ENCODE data around the gene RPL32. TPM values are rescaled to one million over a fixed set of nuclear protein-coding genes. Genes with fewer than 3 reads are reported as not detected.

RPL32 gene
- total and polyA plus RNA-seq, 4 donors: 218 to 1,124 (median 577) TPM

DNA sequence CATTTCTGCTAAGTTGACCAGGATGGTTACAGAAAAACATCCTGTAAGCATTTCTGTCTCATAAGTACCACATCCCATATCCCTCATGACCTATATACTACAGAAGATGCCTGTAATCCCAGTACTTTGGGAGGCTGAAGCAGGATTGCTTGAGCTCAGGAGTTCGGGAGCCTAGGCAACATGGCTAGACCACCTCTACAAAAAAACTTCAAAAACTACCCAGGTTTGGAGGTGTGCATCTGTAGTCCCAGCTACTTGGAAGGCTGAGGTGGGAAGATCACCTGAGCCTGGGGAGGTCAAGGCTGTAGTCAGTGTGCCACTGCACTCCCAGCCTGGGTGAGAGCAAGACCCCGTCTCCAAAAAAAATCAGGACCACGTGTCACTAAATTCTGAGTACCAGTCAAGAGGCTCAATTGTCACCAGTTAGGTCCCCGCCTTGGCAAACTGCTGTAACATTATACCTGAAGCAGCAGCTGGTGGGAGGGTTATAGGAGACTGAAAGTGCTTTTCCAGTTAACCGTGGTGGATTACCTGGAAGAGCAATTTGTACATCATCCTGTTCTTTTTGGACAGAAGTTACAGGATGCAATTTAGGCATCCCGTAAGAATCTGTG is 6.2 kb downstream of the RPL32 start:
- no peak for DNase-seq (ENCODE audit: low spot score)
- H3K4me3 ChIP-seq (ENCODE audit: low read depth in 1 of 3, low read length in 3 of 3): no peak overlapping the region
- peaks cover 10 to 85% (median 70%) of the 10 kb centered on the region in 4 donors for H3K36me3 ChIP-seq (ENCODE audit: control insufficient read depth in 4 of 4, insufficient read depth in 3 of 4, low read depth in 1 of 4, low read length in 3 of 4)
- no peak overlapping the region for H3K27ac ChIP-seq (ENCODE audit: low read depth in 1 of 2, low read length in 2 of 2)
- TF ChIP-seq, protein P1, sequence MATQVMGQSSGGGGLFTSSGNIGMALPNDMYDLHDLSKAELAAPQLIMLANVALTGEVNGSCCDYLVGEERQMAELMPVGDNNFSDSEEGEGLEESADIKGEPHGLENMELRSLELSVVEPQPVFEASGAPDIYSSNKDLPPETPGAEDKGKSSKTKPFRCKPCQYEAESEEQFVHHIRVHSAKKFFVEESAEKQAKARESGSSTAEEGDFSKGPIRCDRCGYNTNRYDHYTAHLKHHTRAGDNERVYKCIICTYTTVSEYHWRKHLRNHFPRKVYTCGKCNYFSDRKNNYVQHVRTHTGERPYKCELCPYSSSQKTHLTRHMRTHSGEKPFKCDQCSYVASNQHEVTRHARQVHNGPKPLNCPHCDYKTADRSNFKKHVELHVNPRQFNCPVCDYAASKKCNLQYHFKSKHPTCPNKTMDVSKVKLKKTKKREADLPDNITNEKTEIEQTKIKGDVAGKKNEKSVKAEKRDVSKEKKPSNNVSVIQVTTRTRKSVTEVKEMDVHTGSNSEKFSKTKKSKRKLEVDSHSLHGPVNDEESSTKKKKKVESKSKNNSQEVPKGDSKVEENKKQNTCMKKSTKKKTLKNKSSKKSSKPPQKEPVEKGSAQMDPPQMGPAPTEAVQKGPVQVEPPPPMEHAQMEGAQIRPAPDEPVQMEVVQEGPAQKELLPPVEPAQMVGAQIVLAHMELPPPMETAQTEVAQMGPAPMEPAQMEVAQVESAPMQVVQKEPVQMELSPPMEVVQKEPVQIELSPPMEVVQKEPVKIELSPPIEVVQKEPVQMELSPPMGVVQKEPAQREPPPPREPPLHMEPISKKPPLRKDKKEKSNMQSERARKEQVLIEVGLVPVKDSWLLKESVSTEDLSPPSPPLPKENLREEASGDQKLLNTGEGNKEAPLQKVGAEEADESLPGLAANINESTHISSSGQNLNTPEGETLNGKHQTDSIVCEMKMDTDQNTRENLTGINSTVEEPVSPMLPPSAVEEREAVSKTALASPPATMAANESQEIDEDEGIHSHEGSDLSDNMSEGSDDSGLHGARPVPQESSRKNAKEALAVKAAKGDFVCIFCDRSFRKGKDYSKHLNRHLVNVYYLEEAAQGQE (IDR thresholded peaks at IDR 0.05): no peak
- TF ChIP-seq, protein P2, sequence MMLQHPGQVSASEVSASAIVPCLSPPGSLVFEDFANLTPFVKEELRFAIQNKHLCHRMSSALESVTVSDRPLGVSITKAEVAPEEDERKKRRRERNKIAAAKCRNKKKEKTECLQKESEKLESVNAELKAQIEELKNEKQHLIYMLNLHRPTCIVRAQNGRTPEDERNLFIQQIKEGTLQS (IDR thresholded peaks at IDR 0.05): no peak
- TF ChIP-seq, protein P3, sequence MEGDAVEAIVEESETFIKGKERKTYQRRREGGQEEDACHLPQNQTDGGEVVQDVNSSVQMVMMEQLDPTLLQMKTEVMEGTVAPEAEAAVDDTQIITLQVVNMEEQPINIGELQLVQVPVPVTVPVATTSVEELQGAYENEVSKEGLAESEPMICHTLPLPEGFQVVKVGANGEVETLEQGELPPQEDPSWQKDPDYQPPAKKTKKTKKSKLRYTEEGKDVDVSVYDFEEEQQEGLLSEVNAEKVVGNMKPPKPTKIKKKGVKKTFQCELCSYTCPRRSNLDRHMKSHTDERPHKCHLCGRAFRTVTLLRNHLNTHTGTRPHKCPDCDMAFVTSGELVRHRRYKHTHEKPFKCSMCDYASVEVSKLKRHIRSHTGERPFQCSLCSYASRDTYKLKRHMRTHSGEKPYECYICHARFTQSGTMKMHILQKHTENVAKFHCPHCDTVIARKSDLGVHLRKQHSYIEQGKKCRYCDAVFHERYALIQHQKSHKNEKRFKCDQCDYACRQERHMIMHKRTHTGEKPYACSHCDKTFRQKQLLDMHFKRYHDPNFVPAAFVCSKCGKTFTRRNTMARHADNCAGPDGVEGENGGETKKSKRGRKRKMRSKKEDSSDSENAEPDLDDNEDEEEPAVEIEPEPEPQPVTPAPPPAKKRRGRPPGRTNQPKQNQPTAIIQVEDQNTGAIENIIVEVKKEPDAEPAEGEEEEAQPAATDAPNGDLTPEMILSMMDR (IDR thresholded peaks at IDR 0.05; ENCODE audit: low read depth, low read length, missing input control): no peak
- TF ChIP-seq HNF4G (IDR thresholded peaks at IDR 0.05) (no peak), TAF1 (conservative IDR thresholded peaks at IDR 0.05) (no peak), YY1 (IDR thresholded peaks at IDR 0.05) (no peak), EGR1 (IDR thresholded peaks at IDR 0.05; ENCODE audit: low read depth in 2 of 2) (no peak), RXRA (IDR thresholded peaks at IDR 0.05) (no peak)
- TF ChIP-seq, protein P4, sequence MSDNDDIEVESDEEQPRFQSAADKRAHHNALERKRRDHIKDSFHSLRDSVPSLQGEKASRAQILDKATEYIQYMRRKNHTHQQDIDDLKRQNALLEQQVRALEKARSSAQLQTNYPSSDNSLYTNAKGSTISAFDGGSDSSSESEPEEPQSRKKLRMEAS (IDR thresholded peaks at IDR 0.05): no peak
- TF ChIP-seq, protein P5, sequence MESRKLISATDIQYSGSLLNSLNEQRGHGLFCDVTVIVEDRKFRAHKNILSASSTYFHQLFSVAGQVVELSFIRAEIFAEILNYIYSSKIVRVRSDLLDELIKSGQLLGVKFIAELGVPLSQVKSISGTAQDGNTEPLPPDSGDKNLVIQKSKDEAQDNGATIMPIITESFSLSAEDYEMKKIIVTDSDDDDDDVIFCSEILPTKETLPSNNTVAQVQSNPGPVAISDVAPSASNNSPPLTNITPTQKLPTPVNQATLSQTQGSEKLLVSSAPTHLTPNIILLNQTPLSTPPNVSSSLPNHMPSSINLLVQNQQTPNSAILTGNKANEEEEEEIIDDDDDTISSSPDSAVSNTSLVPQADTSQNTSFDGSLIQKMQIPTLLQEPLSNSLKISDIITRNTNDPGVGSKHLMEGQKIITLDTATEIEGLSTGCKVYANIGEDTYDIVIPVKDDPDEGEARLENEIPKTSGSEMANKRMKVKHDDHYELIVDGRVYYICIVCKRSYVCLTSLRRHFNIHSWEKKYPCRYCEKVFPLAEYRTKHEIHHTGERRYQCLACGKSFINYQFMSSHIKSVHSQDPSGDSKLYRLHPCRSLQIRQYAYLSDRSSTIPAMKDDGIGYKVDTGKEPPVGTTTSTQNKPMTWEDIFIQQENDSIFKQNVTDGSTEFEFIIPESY (IDR thresholded peaks at IDR 0.05): no peak
- H3K4me1 ChIP-seq (ENCODE audit: control insufficient read depth in 4 of 4, insufficient read depth in 4 of 4, low read length in 3 of 4): peaks cover 8 to 29% (median 24%) of the 10 kb centered on the region in 4 donors
- no peaks in the 10 kb centered on the region for H3K9me3 ChIP-seq (ENCODE audit: control insufficient read depth in 4 of 4, low read length in 3 of 4)
- no peaks in the 10 kb centered on the region for H3K27me3 ChIP-seq (ENCODE audit: control insufficient read depth in 4 of 4, insufficient read depth in 4 of 4, low read length in 3 of 4)
- no peak overlapping the region for H3K9ac ChIP-seq (ENCODE audit: low read depth in 1 of 2, low read length in 2 of 2)
- WGBS: 94% methylated on average over 6 of the region's 6 CpGs

DNA sequence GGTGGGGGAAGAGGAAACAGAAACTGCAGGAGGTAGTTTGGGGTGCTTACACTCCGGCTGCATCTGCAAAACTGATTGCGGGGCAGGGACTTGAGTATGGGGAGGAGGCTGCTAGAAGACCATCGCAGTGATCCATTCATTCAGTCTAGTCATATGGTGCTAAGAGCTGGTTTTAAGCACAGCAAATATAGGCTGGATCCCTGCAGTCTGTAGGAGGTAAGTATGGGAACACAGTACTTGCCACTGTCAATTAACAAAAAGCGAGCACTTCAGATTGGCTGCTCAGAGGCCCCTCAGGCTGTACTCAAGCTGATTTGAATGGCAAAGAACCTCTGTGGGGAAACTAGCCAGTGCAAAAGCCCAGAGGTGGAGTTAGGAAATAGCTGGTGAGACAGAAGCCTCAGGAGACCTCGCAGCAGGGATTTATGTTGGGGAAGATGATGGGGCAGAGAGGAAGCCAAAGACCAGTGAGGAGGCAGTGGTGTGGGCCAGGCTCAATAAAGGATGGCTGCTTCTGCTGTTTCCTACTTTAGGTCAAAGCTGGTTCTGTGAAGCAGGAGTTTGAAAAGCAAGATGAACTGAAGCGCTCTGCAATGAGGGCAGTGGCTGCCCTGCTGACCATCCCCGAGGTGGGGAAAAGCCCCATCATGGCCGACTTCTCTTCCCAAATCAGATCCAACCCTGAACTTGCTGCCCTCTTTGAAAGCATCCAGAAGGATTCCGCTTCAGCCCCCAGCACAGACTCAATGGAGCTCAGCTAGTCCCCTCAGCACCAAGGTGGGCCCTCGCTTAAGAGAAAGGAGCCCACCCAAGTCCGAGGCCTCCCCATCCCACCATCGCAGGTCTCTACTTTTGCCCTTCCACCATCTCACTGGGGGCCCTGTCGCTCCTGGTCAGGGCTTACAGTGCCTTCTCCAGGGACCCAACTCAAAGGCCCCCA is 7.9 kb downstream of the RPL32 start:
- 94% methylated on average over 13 of the region's 13 CpGs for WGBS
- no peak for DNase-seq (ENCODE audit: low spot score)
- peaks cover 4 to 12% (median 8%) of the 10 kb centered on the region in 4 donors for H3K4me1 ChIP-seq (ENCODE audit: control insufficient read depth in 4 of 4, insufficient read depth in 4 of 4, low read length in 3 of 4)
- no peaks in the 10 kb centered on the region for H3K27me3 ChIP-seq (ENCODE audit: control insufficient read depth in 4 of 4, insufficient read depth in 4 of 4, low read length in 3 of 4)
- peaks cover 6 to 72% (median 58%) of the 10 kb centered on the region in 4 donors for H3K36me3 ChIP-seq (ENCODE audit: control insufficient read depth in 4 of 4, insufficient read depth in 3 of 4, low read depth in 1 of 4, low read length in 3 of 4)
- no peak overlapping the region for H3K4me3 ChIP-seq (ENCODE audit: low read depth in 1 of 3, low read length in 3 of 3)
- H3K9me3 ChIP-seq (ENCODE audit: control insufficient read depth in 4 of 4, low read length in 3 of 4): no peaks in the 10 kb centered on the region
- H3K9ac ChIP-seq (ENCODE audit: low read depth in 1 of 2, low read length in 2 of 2): no peak overlapping the region
- no peak overlapping the region for H3K27ac ChIP-seq (ENCODE audit: low read depth in 1 of 2, low read length in 2 of 2)
- no peak for TF ChIP-seq HNF4A (conservative IDR thresholded peaks at IDR 0.05)
- TF ChIP-seq JUND (IDR thresholded peaks at IDR 0.05): no peak
- TF ChIP-seq EGR1 (IDR thresholded peaks at IDR 0.05; ENCODE audit: low read depth in 2 of 2): no peak
- TF ChIP-seq, protein P1 (IDR thresholded peaks at IDR 0.05): no peak
- TF ChIP-seq HNF4G (IDR thresholded peaks at IDR 0.05): no peak
- no peak for TF ChIP-seq GABPA (IDR thresholded peaks at IDR 0.05 in 1 of 2, conservative IDR thresholded peaks at IDR 0.05 in 1 of 2)
- no peak for TF ChIP-seq YY1 (IDR thresholded peaks at IDR 0.05)
- TF ChIP-seq, protein P3 (IDR thresholded peaks at IDR 0.05; ENCODE audit: low read depth, low read length, missing input control): no peak
- no peak for TF ChIP-seq SP1 (IDR thresholded peaks at IDR 0.05)
